GM18907 (cell line): Measurements from ENCODE around the gene MYL3.

Experiments
- ATAC-seq: cut with Tn5 transposase; IDR thresholded peaks from one replicate; pipeline ENCODE4 v1.9.1; 2021; ENCODE audit warnings: mild to moderate bottlenecking, moderate library complexity; ENCODE audit not compliant: unreplicated experiment

MYL3 gene

DNA sequence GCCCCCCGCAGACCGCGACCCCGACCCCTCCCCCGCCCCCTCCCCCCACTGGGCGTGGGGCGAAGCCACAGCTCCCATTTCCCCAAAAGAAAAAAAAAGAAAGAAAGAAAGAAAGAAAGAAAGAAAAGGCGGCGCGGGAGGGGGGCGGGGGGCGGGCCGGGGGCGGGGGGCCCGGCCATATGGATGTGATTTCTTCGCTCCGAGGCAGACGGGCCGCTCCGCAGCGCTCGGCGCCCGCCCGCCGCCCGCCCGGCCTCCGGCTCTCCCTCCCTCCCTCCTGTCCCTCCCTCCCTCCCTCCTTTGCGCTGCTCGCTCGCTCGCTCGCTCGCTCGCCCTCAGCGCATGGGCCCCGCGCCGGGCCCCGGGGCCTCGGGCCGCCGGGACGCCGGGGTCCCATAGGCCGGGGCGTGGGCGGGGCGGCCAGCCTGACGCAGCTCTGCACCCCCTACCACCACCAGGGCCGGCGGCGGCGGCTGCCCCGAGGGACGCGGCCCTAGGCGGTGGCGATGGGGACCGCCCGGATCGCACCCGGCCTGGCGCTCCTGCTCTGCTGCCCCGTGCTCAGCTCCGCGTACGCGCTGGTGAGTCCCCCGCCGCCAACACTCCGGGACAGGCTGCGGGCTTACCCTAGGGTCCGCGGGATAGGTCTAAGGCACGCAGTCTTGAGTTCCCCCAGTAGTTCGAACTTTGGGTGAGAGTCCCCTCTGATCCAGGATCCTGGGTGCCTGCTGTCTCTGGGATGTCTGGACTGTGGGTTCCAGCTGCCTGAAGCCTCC lies 20.0 kb upstream of the MYL3 start:
- ATAC-seq = no peak

DNA sequence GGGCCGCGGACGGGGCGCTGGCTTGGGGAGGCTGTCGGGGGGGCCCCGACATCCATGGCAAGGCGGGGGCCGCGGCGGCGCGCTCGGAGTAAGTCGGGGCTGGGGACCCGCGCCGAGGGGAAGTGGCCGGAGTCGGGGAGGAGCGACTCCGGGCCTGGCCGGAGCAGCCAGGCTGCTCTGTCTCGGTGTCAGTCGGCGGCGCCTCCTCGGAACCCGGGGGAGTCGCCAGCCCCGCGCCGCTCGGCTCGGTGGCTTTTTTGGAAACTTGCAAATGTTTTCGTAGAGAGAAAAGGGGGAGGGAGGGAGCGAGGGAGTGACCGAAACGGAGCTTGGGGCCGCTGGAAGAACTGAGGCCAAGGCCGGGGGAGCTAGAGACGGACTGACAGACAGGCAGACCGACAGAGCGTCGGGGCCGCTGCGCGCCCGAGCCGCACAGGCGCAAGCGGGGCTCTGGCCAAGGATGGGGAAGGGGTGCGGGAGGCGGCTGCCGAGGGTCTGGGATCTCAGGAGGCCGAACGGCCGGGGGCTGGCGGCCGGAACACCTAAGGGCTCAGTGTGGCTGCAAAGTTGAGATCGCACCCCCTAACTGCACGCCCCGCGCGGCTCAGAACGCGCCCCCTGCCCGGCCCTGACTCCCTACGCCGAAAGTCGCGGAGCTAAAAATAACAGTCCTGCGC lies 19.3 kb upstream of the MYL3 start:
- ATAC-seq = no peak

DNA sequence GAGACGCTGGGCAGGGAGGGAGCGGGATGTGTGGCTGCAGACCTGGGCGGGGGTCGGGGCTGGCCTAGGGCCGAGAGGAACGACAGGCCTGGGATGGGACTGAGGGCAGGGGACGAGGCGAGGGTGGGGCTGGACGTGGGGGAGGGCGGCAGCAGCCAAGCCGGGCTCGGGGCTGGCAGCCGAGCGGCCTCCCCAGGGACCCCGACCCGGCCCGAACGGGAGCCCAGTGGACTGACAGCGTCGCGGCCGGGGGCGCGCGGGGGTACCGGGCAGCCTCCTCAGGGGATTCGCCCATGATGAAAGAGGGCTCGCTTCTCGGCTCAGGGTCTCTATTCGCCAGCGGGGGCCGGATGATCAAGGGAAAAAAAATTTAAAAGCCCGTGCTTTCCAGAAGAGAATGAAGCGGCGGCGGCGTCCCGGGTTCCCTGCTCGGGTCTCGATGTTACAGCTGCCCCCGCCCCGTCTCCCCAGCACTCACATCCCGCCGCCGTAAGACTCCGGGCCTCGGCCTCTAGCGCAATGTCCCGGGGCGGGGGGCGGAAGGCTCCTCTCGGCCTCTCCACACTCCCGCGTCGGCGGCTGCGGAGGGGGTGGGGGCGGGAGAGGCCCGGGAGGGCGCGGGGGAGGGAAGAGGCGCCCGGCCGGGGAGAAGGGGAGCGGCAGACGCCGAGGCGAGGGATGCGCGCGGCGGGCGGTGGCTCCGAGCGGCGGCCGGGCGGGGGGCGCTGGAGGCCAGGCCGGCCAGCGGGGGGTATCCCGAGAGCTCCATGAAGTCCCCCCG lies 18.5 kb upstream of the MYL3 start:
- ATAC-seq = no peak

DNA sequence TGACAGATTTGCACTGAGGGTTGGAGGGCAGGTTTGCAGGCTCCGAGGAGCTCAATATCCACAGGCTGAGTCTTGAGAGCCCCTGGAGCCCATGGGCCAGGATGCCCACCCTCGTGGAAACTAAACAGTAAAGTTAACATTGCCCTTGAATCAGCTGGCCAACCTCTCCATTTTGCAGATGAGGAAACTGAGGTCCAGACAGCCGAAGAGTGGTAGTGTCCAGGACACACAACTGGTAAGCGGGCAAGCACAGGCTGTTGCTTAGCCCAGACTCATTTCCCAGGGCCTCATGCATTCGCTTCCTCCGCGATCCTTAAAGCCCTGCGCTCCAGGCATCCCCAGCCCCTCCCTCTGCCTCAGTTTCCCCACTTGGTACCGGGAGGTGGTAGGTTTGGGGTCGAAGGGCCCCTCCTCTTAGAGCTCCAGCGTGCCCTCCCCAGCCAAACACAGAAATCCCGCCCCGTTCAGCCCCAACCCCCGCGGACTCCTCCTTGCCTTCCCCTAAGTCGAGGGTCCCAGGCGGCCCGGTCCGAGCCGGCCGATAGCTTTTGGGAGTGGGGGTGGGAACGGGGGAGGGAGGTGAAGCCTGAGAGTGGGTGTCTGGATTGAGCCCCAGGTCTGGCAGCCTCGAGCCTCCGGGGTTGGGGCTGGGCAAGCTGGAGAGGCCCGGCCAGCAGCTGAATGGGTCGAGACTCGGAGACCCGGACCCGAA lies 17.8 kb upstream of the MYL3 start:
- ATAC-seq = no peak

DNA sequence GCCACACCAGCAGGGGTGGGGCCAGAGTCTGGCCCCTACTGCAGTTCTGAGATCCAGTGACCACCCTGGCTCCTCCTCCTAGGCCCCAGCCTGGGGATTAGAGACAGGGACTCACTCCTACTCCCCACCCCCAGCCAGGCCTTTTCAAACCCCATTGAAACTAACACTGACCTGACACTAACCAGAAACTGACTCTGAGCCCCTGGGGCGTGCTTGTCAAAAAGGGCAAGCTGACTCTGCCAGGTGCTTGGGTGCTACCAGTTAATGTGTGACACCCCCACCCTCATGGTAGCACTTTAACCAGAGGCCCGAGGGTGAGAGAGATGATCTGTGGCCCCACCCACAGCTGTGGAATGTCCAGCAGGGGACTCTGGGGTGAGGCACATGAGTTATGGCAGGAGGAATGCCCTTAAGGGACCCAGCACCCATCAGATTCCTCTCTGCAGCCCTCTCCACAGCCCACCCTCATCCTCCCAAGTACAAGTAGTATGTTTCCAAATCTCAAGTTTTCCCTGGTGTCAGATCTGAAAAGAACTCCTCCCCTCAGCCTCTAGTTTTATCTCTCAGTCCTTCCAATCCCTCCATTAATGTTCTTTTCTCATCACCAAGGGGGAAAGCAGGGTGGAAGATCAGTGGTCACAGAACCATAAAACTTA lies 15.7 kb upstream of the MYL3 start:
- ATAC-seq = peak; percentile 60

DNA sequence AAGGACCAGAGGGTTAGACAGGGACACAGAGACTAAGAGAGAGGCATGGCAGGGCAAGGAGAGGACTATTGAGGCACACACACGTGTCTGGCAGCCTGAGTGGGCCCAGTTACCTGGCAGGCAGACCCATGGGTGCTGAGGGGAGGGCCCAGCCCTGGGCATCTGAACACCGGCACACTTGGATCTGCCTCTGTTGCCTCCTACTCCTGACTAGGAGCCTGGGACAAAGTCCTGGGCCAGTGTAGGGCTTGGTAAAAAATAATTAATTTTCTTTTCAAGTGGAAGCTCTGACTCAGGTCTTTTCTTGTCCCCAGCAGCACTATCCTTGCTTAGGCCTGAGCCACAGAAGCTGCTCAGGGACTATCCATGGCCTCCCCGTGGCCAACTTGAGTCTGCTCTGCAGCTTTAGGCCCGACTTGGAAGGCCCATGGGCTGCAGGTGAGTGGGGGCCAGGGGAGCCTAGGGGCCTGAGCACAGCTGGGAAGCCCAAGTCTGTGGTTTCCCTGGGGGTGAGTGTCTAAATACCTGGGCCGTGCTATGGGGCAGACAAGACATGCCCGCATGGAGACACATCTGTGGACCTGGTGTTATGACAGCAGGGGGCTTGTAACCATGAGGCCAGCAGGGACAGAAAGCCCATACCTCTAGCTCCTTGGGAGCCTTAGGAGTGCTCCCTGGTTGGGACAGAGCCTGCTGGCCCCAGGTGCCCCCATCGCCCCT lies 14.3 kb upstream of the MYL3 start, which contains the start of gene PTH1R:
TSS of gene PTH1R (plus strand) at position 316 of the 720 bp plus-strand sequence. CDS start 5,839 bp downstream, outside the sequence.
- ATAC-seq = no peak

DNA sequence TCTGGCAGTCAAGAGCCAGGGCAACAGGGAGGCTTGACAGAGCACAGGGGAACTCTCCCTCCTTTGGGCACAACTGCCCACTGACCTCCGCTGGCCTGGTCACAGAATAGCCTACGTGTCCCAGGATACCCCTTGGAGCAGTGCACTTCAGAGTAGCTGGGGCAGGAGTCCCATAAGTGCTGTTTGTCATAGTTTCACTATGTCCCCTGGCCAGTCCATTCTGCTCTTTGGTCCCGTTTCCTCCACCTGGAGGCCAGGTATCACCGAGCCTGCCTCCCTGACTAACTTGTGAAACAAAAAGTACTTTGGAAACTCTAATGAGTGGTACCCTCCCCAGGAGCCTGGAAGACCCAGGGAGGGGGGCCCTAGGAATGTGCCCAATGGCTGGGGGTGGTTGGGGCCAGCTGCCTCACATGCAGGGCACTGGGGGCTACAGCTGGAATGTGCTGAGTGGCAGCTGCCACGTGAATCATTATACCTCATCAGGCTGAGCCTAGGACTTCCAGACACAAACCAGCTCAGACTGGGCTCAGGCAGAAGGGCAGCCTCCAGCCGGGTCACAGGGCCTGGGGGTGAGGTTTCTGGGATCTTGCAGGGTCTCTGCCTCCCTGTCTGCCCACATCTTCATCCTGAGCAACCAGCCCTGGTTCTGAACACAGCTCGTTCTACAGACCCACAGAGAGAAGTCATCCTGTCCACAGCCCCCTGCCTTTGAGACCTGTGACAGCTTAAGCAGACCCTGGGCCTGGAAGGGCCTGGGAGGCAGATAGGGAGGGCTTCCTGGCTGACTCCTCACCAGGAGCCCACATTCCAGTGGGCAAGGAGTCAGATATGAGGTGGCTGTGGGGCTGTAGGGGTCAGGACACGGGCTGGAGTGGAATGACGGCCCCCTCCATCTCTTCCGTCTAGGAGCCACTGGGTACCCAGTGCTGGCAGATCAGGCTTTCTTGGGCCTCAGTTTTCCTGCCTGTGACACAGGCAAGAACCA lies 13.4 kb upstream of the MYL3 start:
- no peak for ATAC-seq

DNA sequence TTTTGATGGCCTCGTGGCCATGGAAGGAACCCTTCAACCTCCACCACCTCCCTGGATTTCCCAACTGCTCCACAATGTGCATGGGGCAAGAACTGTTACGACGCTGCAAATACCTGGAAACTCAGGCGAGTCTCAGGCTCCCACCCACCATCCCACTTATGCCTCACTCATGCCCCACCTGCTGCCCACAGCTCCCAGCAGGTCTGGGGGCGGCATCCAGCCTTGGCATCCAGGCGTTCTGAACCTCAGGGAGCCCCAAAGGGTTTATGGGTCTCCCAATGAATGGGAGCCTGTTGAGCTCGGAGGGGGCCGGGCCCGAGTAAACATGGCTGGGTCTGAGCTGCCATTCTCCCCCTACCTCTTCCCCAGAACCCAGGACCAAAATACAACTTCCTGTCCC lies 12.3 kb upstream of the MYL3 start:
- ATAC-seq = no peak

DNA sequence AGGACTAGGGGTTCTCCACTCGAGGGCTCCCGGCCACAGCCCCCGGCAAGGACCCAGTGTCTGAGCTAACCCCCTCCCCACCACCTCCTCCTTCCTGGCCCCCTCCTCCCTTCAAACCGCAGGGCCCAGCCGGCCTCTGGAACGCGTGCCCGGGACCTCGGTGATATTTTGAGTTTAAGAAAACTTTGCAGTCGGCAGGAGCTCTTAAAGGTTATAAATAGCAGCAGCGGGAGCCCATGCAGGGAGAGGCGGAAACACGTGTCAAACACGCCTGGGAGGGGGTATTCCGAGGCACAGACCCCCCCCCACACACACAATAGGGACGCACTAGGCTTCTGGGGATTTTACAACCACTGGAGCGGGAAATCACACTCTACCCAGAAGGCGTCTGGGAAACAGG lies 11.2 kb upstream of the MYL3 start:
- no peak for ATAC-seq

DNA sequence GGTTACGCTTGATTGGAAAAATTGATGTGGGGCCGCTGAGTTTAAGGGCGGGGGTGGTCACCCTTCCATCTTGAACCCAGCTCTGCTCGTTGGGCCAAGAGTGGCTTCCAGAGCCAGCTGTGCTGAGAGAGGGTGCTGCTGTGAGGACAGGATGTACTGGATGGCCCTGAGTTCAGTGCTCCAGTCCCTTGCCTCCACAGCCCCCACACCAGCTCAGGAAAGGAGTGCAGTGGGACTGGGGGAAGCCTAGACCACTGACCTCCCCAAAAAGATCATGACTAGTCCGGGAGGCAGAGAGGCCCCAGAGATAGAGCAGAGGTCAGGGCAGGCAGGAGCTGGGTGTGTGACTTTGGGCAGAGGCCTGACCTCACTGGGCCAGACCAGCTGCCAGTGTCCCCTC lies 10.3 kb upstream of the MYL3 start:
- ATAC-seq = no peak

DNA sequence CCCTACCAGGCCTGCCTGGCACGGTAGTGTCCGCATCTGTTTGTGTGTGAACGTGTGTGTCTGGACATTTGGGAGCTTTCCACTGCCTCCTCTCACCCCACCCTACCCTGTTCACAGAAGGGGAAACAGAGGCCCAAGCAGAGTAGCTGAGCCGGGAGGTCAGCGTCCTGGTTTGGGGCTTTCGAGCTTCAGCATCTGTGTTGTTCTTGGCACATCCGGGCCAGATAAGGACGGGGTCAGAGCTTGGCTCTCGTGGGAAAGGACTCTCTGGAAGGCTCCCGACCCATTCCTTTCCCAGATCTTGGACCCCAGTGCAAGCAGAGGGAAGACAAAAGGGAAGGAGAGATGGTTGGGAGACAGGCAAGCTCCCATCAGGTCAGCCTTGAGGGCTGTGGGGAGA lies 8.0 kb upstream of the MYL3 start:
- ATAC-seq = no peak

DNA sequence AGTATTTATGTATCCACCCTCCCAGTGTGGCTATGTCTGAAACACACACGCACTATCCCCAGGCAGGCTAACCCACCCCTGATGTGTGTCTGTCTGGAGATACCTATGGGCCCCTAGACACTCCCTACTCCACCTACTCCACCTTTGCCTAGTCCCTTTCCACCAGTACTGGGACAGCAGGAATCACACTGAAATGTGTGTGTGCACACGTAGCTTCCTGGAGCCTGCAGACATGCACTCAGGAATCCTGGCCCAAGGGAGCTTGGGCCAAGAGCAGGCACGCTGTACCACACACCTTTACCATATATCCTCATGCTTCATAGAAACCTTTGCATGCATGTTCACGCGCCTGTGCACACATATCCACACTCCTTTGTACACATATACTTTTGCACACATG lies 7.4 kb upstream of the MYL3 start:
- no peak for ATAC-seq

DNA sequence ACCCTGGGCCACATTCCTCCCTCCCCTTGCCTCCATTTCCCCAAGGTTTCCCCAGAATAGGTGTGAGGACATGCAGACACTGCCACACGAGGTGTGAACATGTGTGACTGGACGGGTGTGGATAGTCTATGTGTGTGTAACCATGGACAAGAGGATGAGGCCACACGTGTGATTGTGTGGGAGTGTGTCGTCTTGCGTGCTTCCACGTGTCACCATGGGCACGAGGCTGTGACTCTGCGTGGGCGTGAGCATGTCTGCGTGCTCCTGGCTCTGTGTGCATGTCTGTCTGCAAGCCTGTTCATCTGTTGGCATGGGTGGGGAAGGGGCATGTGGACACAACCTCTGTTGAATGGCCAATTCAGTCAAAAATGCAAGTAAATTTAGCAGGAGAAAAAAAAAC lies 6.2 kb upstream of the MYL3 start:
- no peak for ATAC-seq

DNA sequence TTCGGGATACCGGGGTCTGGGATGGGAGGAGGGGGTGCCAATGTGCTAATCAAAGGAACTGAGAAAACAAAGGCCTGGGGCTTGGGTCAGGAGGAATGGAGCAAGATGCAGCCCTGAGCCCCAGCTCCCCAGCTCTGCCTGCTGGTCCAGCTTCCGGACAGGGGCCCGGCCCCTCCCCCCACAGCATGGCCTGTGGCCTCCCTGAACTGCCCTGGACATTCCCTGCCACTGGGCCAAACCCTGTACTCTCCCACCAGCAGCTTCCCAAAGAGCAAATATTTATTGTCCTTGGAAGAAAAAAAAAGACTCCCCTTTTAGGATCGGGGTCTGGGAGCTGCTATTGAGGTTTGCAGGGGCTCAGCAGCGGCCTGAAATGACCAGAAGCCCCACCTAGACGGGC lies 5.7 kb upstream of the MYL3 start:
- no peak for ATAC-seq

DNA sequence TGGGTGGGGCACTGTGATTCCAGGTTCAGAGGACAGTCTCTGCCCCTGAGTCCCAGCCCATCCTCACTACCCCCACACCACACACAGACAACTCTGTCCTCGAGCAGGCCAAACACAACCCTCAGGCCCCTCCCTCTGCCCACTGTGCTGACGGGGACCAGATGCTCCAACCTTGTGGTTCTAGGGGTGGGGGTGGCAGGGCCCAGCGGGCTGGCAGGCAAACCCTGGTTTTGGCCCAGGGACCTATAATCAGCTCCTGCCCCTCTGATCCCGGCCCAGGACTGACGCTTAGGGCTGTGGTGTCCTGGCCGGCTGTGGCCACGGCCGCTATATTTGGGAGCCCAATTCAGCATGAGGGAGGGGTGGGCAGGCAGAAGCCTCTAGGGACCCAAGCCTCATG lies 5.0 kb upstream of the MYL3 start:
- no peak for ATAC-seq

DNA sequence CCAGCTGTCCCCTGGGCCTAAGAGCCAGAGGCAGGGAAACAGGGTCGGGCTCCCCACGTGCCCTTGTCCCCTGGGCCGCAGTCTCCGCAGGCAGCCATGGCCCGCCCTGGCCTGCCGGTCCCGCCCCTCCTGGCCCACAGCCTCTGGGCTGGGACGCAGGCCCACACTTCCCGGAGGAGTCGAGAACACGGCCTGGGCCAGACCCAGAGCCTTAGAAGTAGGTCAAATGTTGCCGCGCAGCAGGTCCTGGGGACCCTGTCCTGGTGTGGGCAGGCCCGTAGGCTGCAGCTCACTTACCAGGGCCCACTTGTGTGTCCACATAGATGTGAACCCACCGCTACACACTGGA lies 4.3 kb upstream of the MYL3 start:
- no peak for ATAC-seq

DNA sequence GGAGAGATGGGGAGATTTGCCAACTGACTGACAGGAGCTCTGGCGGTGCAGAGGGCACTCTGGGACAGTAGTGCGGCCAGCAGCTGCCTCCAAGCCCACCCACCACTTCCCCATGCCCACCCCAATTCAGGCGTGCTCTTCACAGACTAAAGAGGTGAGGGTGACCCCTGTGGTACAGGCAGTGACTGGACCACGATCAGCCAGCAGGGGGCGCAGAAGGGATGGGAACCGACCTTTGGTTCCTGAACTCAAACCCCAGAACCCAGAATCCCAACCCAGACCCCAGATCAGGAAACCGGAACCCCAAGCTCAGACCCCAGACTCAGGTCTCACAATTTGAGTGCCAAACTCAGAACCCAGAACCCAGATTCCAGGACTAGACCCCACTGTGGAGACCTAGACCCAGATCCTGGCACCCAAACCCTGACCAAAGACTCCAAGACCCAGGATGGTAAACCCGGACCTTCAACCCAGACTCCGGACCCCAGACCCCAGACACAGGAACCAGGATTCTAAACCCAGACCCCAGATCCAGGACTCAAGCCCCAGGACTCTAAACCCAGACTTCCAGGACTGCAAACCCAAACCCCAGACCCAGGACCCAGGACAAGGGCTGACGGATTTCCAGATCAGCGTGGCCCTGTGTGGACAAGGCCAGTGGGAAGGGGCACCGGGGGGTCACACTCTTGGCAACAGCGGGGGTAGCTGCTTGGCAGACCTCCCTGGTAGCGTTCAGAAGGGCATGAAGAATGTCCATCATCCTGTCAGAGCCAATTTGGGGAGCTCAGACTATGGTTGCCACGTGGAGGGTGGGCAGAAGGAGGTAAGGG lies 3.7 kb upstream of the MYL3 start:
- no peak for ATAC-seq

DNA sequence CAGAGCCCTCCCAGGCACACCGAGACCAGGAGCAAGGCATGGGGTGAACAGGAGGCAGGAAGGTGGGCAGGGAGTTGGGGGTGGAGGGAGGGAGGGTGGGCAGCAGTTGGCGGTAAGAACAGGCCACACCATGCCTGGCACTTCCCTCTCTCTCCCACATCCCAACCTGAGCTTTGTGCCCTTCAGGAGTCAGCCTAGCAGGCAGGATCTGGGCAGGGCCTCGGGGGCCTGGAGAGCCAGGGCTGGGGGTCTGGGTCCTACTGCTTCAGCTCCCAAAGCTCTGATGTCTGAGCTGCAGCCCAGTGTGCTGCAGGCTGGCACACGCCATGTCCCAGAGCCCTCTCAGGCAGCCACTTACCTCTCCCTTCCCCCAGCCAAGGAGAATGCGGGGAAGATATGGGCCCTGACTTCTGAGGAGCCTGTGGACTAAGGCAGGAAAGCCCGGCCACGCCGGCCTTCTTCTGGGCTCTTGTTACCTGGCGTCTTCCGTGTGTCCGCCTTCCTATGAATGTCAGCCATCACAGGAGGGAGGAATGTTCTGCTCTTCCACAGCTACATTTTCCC lies 2.9 kb upstream of the MYL3 start:
- no peak for ATAC-seq
